Retinal pigment epithelial cell (primary cell): ENCODE results near the gene ITIH3.

Experiments used
- DNase-seq: peaks from one replicate; pipeline ENCODE4 v3.0.0-alpha.2; 2010; ENCODE audit warnings: low read depth
- H3K4me3 ChIP-seq: 2 replicates; pipeline ENCODE4 v1.5.1; 2011; ENCODE audit warnings: mild to moderate bottlenecking, low read length, control low read depth, moderate library complexity
- CTCF ChIP-seq: conservative IDR thresholded peaks from 2 replicates; pipeline ENCODE4 v1.5.1; 2011; ENCODE audit warnings: low read depth, low read length, control low read depth, inconsistent platforms

ITIH3 gene

GRCh38 chr3:52791928-52792327 lies 2.7 kb upstream of the ITIH3 start:
- H3K4me3 ChIP-seq: no peak overlapping the region
- no peak for DNase-seq
- no peak for TF ChIP-seq CTCF

- no peak for DNase-seq
- peak; percentile 23 for TF ChIP-seq CTCF
- H3K4me3 ChIP-seq: no peak overlapping the region
These were observed 2.2 kb upstream of the ITIH3 start for GRCh38 chr3:52792413-52792812.

GRCh38 chr3:52792961-52793695 lies 1.5 kb upstream of the ITIH3 start:
- no peak for TF ChIP-seq CTCF
- H3K4me3 ChIP-seq: no peak overlapping the region
- DNase-seq: no peak

- DNase-seq: no peak
- TF ChIP-seq CTCF: no peak
- H3K4me3 ChIP-seq: no peak overlapping the region
These were observed 639 bp upstream of the ITIH3 start for GRCh38 chr3:52793702-52794611.

- DNase-seq: no peak
- no peak for TF ChIP-seq CTCF
- no peak overlapping the region for H3K4me3 ChIP-seq
These were observed 803 bp downstream of the ITIH3 start for GRCh38 chr3:52795298-52795900.

- no peak for DNase-seq
- no peak for TF ChIP-seq CTCF
- no peak overlapping the region for H3K4me3 ChIP-seq
These were observed 1.8 kb downstream of the ITIH3 start for GRCh38 chr3:52796411-52796810.
